C4-2B (cell line): ENCODE measurements around the gene ATP6V0A4.

Experiments used
- H3K27ac ChIP-seq: fragments of 450-650 bp; 2 replicates; pipeline ENCODE4 v1.5.1; 2017
- ZFX ChIP-seq: fragments of 450-650 bp; IDR thresholded peaks from 2 replicates; pipeline ENCODE4 v1.6.1; 2017
- TF ChIP-seq, protein P1 (sequence below): fragments of 450-650 bp; conservative IDR thresholded peaks from 2 replicates; pipeline ENCODE4 v1.5.1; 2017; ENCODE audit warnings: mild to moderate bottlenecking

Gene ATP6V0A4

DNA sequence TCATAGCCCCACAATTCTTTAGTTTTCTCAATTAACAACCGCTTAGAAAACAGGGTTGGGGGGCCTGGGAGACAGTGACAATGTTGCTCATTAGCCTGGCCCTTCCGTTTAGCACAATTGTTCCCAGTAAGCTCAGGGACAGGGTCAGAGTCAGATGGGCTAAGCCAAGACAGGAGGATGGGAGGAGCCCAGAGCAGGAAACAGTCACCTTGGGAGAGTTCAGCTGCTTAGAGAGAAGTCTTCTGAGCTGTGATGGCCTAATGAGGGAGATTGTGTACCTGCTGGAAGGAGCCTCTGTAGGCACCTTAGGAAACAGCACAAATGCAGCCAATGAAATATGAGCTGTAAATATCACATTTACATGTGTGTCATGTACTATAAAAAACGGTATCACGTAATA lies 132.7 kb downstream of the ATP6V0A4 start:
- no peak overlapping the region for H3K27ac ChIP-seq
- no peak for TF ChIP-seq ZFX
- TF ChIP-seq, protein P1, sequence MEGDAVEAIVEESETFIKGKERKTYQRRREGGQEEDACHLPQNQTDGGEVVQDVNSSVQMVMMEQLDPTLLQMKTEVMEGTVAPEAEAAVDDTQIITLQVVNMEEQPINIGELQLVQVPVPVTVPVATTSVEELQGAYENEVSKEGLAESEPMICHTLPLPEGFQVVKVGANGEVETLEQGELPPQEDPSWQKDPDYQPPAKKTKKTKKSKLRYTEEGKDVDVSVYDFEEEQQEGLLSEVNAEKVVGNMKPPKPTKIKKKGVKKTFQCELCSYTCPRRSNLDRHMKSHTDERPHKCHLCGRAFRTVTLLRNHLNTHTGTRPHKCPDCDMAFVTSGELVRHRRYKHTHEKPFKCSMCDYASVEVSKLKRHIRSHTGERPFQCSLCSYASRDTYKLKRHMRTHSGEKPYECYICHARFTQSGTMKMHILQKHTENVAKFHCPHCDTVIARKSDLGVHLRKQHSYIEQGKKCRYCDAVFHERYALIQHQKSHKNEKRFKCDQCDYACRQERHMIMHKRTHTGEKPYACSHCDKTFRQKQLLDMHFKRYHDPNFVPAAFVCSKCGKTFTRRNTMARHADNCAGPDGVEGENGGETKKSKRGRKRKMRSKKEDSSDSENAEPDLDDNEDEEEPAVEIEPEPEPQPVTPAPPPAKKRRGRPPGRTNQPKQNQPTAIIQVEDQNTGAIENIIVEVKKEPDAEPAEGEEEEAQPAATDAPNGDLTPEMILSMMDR, result no peak

DNA sequence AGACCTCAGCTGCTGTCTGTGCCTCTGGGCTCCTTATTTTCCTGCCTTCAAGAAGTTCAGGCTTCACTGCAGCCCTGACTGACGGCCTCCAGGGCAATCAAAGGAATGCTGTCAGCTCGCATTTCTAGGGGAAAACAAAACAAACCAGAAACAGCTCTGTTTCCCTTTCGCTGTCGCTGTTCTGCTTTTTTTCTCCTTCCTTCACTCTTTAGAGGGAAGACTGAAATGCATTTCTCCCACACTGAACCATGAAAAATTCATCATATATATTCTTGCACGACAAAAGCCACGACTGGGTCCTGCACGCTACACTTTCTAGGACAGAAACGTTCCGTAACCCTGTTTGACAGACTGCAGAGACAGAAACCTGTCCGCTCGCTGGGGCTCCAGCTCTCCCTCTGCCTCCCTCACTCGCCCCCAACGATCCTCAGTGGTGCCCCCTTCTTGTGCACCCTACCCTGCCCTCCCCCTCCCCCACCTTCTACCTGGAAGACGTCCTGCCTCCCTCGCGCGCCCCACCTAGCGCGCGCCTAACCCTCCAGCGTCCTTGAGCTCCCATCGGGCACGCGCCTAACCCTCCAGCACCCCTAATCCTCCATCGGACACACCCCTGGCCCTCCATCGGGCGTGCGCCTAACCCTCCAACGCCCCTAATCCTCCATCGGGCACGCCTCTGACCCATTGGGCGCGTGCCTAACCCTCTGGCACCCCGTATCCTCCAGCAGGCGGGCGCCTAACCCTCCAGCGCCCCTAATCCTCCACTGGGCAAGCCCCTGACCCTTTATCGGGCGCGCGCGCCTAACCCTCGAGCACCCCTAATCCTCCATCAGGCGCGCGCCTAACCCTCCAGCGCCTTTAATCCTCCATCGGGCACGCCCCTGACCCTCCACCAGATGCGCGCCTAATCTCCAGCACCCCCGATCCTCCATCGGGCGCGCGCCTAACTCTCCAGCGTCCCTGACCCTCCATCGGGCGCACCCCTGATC lies 134.0 kb downstream of the ATP6V0A4 start:
- TF ChIP-seq ZFX, result no peak
- H3K27ac ChIP-seq, result no peak overlapping the region

DNA sequence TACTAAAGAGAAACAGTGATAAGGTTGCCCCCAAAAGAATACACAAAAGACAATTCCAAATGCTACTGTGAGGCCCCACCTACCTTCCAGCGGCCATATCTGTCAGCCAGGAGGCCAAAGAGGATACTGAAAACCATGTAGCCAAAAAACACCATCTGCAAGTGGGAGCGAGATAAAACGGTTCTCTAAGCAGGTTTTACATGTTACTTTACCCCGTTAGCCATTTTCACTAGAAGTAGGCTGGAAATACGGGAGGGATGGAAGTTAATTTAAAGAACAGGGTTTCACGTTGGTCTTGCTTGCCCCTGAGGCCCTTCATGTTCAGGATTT lies 135.0 kb downstream of the ATP6V0A4 start:
- no peak for TF ChIP-seq ZFX
- TF ChIP-seq, protein P1, result no peak
- H3K27ac ChIP-seq, result no peak overlapping the region

DNA sequence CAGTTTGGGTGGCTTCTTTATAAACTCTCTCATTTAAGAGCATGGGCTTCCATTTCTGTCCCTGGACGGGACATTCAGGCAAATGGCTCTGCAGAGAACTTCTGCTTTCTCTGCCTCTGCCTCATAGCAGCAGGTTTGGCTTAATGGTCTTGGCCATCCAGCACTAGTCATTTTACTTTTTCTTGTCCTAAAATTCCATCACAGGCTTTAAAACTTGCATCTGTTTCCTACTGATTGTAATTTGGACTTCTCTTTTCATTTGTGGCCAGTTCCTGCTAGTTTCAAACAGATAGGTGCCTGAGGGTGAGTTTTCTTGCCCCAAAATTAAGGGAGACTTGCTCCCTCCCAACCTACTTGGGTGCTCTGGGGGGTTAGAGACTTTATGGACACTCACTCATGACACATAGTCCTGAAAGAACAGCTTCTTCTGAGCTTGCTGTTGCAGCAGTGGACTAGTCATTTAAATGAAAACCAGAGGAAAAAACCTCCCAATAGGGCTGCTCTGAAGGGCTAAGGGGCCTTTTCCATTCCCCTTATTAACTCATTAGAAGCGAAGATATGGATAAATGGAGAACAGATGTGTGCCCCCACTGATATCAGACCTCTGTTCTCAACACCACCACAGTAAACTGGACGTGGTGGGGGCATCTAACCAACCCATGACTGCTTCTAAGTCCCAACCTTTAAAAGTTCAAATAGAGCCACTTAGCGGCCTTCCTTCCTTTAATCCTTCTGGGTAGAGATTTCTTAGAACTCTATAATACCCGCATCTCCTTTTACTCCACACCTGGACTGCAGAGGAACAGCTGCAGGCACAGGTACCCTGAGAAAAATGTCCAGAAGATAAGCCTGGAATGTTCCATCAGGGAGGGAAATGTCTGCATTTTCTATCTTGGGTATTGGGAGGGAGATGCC lies 135.7 kb downstream of the ATP6V0A4 start:
- TF ChIP-seq, protein P1, result no peak
- no peak for TF ChIP-seq ZFX
- H3K27ac ChIP-seq, result no peak overlapping the region

DNA sequence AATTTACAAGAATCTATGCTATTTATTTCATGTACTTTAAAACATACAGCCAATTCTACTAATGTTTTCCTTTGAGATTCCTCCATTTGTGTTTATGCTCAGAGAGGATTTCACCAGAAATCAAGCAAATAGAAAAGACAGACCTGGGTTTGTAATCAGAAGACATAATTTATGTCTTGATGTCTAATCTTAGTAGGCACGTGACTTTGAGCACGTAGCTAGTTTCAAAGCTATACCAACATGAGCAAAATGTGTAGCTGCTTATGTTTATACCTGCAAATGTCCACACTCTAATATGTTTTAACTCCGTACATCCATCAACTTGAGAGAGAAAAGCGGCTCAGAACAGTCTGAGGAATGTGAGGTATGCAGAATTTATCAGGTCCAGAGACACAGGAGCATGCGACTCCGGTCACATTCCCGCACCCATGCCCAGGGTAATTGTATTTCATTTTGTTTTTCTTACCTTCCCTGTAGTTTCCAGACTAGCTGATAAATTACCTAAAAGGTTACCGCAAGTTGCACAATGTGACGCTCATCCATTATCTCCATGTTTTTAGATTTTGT lies 136.8 kb downstream of the ATP6V0A4 start:
- H3K27ac ChIP-seq, result no peak overlapping the region
- TF ChIP-seq, protein P1, result no peak
- no peak for TF ChIP-seq ZFX

DNA sequence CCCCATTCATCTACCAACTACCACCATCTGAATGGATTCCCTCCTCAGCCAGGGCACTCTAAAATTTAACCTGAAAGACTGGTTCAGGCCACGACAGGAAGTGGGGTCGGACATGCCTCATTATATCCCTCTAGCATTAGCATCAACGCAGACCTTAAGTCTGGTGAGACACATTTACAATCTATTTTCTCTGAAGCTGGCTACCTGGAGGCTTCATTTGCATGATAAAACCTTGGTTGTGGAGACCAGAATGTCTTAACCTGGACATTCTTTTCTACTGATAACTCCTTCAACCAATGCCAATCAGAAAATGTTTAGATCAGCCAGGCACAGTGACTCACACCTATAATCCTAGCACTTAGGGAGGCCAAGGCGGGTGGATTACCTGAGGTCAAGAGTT lies 139.1 kb downstream of the ATP6V0A4 start:
- TF ChIP-seq, protein P1, result no peak
- TF ChIP-seq ZFX, result no peak
- H3K27ac ChIP-seq, result no peak overlapping the region

DNA sequence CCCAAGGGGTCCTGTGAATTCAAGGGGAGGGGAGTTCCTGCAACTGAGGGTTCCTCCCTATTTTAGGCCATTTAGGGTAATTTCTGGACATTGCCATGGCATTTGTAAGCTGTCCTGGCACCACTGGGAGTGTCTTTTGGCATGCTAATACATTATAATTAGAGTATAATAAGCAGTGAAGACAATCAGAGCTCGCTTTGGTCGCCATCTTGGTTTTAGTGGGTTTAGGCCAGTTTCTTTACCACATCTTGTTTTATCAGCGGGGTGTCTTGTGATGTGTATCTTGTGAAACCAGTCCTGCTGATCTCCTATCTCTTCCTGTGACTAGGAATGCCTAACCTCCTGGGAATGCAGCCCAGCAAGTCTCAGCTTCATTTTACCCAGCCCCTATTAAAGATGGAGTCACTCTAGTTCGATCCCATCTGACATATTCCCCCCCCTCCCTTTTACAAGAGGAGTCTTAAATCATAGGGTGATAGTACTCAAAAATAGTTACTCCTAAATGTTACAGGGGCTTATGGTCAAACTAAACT lies 140.1 kb downstream of the ATP6V0A4 start:
- H3K27ac ChIP-seq, result no peak overlapping the region

More for the DNA sequence above, 140.1 kb downstream of the ATP6V0A4 start:
- TF ChIP-seq, protein P1, result no peak
- TF ChIP-seq ZFX, result no peak
